WTC11 (cell line): ENCODE measurements around the gene TMEM92. TPM values are rescaled to one million over a fixed set of nuclear protein-coding genes. Genes with fewer than 3 reads are reported as not detected.

ENCODE experiments used
- ATAC-seq: fragments of 200-7000 bp; cut with Tn5 transposase; 2 replicates; pipeline ENCODE4 v1.10.0; 2021; ENCODE audit warnings: mild to moderate bottlenecking, moderate library complexity
- CTCF ChIA-PET: fragments of 300-600 bp; sonication (Branson Sonifier 250); formaldehyde crosslinking; loops from one replicate; lab custom pipeline; 2021; ENCODE audit warnings: antibody characterized with exemption; lab: Charles Lee
- POLR2A ChIA-PET: fragments of 350-600 bp; sonication (Branson Sonifier 250); formaldehyde crosslinking; loops from one replicate; lab custom pipeline; 2021; ENCODE audit warnings: antibody characterized with exemption; lab: Charles Lee
- DNase-seq: peaks from one replicate; pipeline ENCODE4 v3.0.0; 2021; ENCODE audit warnings: low spot score
- H3K27ac Mint-ChIP-seq: 2 replicates; pipeline ENCODE4 v1.8.0; 2021; ENCODE audit warnings: mixed read lengths
- H3K27me3 Mint-ChIP-seq: 2 replicates; pipeline ENCODE4 v1.8.0; 2021; ENCODE audit warnings: low read depth, mild to moderate bottlenecking, moderate library complexity, mixed read lengths
- H3K36me3 Mint-ChIP-seq: 2 replicates; pipeline ENCODE4 v1.8.0; 2021; ENCODE audit warnings: mixed read lengths
- H3K4me1 Mint-ChIP-seq: 2 replicates; pipeline ENCODE4 v1.8.0; 2022; ENCODE audit warnings: mixed read lengths
- H3K4me3 Mint-ChIP-seq: 2 replicates; pipeline ENCODE4 v1.8.0; 2021; ENCODE audit warnings: mild to moderate bottlenecking, moderate library complexity, mixed read lengths
- H3K9me3 Mint-ChIP-seq: 2 replicates; pipeline ENCODE4 v1.8.0; 2021; ENCODE audit warnings: mixed read lengths
- CBFB ChIP-seq: sonication (generic); formaldehyde crosslinking; IDR thresholded peaks from 2 replicates; pipeline ENCODE4 v1.8.1; 2022; ENCODE audit warnings: mild to moderate bottlenecking, low read depth, missing genetic modification reagents
- GTF2I ChIP-seq: fragments of 250-450 bp; sonication (Bioruptor Pico); conservative IDR thresholded peaks from 2 replicates; pipeline ENCODE4 v1.4.0; 2021; ENCODE audit warnings: mild to moderate bottlenecking
- HMGA2 ChIP-seq: fragments of 250-450 bp; sonication (Bioruptor Pico); IDR thresholded peaks from 2 replicates; pipeline ENCODE4 v1.4.0; 2021; ENCODE audit warnings: mild to moderate bottlenecking, moderate library complexity
- IRF2 ChIP-seq: sonication (generic); formaldehyde crosslinking; IDR thresholded peaks from 2 replicates; pipeline ENCODE4 v1.8.0; 2022; ENCODE audit warnings: low read depth, missing genetic modification reagents, borderline replicate concordance
- JUN ChIP-seq: sonication (generic); formaldehyde crosslinking; IDR thresholded peaks from 2 replicates; pipeline ENCODE4 v1.8.0; 2023; ENCODE audit warnings: mild to moderate bottlenecking, missing genetic modification reagents
- MYBL2 ChIP-seq: sonication (generic); formaldehyde crosslinking; IDR thresholded peaks from 2 replicates; pipeline ENCODE4 v1.8.1; 2023; ENCODE audit warnings: mild to moderate bottlenecking, moderate library complexity, missing genetic modification reagents
- NR2C2 ChIP-seq: sonication (generic); formaldehyde crosslinking; IDR thresholded peaks from 2 replicates; pipeline ENCODE4 v1.8.0; 2022; ENCODE audit warnings: mild to moderate bottlenecking, missing genetic modification reagents
- NR3C1 ChIP-seq: sonication (generic); formaldehyde crosslinking; conservative IDR thresholded peaks from 2 replicates; pipeline ENCODE4 v1.8.1; 2023; ENCODE audit warnings: low read depth, mild to moderate bottlenecking, missing genetic modification reagents
- SOX15 ChIP-seq: fragments of 250-450 bp; sonication (Bioruptor Pico); IDR thresholded peaks from 2 replicates; pipeline ENCODE4 v1.9.0; 2021; ENCODE audit warnings: mild to moderate bottlenecking
- SP1 ChIP-seq: sonication (generic); formaldehyde crosslinking; conservative IDR thresholded peaks from 2 replicates; pipeline ENCODE4 v1.8.1; 2022; ENCODE audit warnings: missing genetic modification reagents
- ZNF219 ChIP-seq: sonication (generic); formaldehyde crosslinking; IDR thresholded peaks from 2 replicates; pipeline ENCODE4 v1.8.0; 2023; ENCODE audit warnings: missing genetic modification reagents, mild to moderate bottlenecking, borderline replicate concordance
- total RNA-seq: library from RNA; stranded (reverse); gene quantifications from 3 replicates; pipeline ENCODE4 v1.2.3, GENCODE V29; 2021
- TF ChIP-seq, protein P1 (sequence below): fragments of 250-450 bp; sonication (Bioruptor Pico); IDR thresholded peaks from 2 replicates; pipeline ENCODE4 v1.8.0; 2021; ENCODE audit warnings: mild to moderate bottlenecking
- TF ChIP-seq, protein P2 (sequence below): fragments of 250-450 bp; sonication (Bioruptor Pico); conservative IDR thresholded peaks from 2 replicates; pipeline ENCODE4 v1.9.0; 2021; ENCODE audit warnings: mild to moderate bottlenecking
- TF ChIP-seq, protein P3 (sequence below): sonication (generic); formaldehyde crosslinking; IDR thresholded peaks from 2 replicates; pipeline ENCODE4 v1.8.1; 2023; ENCODE audit warnings: mild to moderate bottlenecking, missing genetic modification reagents, moderate library complexity
- TF ChIP-seq, protein P4 (sequence below): sonication (generic); formaldehyde crosslinking; IDR thresholded peaks from 2 replicates; pipeline ENCODE4 v1.8.1; 2022; ENCODE audit warnings: missing genetic modification reagents, borderline replicate concordance
- TF ChIP-seq, protein P5 (sequence below): sonication (generic); formaldehyde crosslinking; IDR thresholded peaks from 2 replicates; pipeline ENCODE4 v1.8.1; 2023; ENCODE audit warnings: mild to moderate bottlenecking, missing genetic modification reagents, moderate library complexity
- TF ChIP-seq, protein P6 (sequence below): sonication (generic); formaldehyde crosslinking; IDR thresholded peaks from 2 replicates; pipeline ENCODE4 v1.8.0; 2023; ENCODE audit warnings: mild to moderate bottlenecking, missing genetic modification reagents

Gene TMEM92
- total RNA-seq, 1 experiment from 2014 or later, result 9.8 TPM

DNA sequence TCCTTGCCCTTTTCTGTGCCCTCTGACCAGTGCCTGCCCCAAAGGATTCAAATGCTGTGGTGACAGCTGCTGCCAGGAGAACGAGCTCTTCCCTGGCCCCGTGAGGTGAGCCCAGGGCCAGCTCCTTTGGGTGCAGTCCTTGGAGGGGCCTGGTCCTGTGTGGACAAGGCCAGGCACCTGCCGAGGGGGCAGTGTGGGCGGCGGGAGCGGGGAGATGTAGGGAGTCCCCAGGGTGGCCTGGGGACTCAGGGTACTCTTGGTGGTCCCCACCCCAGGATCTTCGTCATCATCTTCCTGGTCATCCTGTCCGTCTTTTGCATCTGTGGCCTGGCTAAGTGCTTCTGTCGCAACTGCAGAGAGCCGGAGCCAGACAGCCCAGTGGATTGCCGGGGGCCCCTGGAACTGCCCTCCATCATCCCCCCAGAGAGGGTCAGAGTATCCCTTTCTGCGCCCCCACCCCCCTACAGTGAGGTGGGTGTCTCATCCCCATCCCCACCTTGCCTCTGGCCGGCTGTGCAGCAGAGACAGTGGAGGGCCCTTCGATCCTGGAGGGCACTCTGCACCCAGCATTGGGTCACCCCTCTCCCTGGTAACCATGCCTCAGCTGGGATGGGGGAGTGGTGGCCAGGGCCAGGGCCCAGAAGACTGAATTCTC is 4.4 kb downstream of the TMEM92 start:
- CTCF ChIA-PET, result interaction anchor here (2.1 to 11.9 kb wide), 2 partner anchors 72 to 109 kb away, joined by 6 to 514 read pairs; partner anchors contain the start of gene COL1A1
- DNase-seq, result no peak
- Mint-ChIP-seq H3K4me1 (peaks cover 51% of the 10 kb centered on the region), H3K27me3 (0 out of 2 replicates have a peak, but pooled peaks cover 6% of the 10 kb centered on the region), H3K9me3 (peaks cover 5% of the 10 kb centered on the region)
- TF ChIP-seq HMGA2 (CRISPR knock-in tag), result no peak
- TF ChIP-seq, protein P1, sequence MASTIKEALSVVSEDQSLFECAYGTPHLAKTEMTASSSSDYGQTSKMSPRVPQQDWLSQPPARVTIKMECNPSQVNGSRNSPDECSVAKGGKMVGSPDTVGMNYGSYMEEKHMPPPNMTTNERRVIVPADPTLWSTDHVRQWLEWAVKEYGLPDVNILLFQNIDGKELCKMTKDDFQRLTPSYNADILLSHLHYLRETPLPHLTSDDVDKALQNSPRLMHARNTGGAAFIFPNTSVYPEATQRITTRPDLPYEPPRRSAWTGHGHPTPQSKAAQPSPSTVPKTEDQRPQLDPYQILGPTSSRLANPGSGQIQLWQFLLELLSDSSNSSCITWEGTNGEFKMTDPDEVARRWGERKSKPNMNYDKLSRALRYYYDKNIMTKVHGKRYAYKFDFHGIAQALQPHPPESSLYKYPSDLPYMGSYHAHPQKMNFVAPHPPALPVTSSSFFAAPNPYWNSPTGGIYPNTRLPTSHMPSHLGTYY (CRISPR knock-in tag), result no peak
- no peak for TF ChIP-seq SP1 (CRISPR knock-in tag)
- no peak for TF ChIP-seq GTF2I
- TF ChIP-seq, protein P2, sequence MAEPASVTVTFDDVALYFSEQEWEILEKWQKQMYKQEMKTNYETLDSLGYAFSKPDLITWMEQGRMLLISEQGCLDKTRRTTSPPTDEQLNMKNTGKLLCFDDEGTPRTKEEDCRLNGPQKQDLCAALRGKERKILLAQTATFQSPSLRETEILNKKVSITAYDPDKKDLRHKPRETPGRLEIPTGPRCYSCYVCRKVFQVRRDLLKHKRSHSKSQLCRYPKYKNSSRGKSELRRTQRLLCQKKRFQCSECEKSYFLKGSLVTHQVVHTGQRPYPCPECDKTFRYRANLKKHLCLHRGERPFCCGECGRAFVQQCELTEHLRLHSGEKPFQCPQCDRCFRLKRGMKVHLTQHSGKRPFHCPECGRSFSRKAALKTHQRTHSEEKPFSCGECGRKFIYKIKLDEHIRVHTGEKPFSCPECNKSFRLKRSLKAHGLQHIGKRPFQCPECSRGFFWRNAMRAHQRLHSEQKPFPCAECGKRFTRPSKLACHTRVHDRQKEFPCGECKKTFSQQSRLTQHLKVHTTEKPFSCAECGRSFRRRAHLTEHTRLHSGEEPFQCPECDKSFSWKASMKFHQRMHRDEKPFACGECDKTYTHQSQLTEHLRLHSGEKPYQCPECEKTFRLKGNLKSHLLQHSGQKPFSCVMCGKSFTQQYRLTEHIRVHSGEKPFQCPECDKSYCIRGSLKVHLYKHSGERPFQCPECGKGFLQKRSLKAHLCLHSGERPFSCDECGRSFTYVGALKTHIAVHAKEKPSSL (CRISPR knock-in tag), result no peak
- TF ChIP-seq, protein P3, sequence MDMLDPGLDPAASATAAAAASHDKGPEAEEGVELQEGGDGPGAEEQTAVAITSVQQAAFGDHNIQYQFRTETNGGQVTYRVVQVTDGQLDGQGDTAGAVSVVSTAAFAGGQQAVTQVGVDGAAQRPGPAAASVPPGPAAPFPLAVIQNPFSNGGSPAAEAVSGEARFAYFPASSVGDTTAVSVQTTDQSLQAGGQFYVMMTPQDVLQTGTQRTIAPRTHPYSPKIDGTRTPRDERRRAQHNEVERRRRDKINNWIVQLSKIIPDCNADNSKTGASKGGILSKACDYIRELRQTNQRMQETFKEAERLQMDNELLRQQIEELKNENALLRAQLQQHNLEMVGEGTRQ (CRISPR knock-in tag), result no peak
- TF ChIP-seq CBFB (CRISPR knock-in tag), result no peak
- no peak for TF ChIP-seq NR3C1
- TF ChIP-seq ZNF219, result no peak
- TF ChIP-seq MYBL2, result no peak
- TF ChIP-seq, protein P4, sequence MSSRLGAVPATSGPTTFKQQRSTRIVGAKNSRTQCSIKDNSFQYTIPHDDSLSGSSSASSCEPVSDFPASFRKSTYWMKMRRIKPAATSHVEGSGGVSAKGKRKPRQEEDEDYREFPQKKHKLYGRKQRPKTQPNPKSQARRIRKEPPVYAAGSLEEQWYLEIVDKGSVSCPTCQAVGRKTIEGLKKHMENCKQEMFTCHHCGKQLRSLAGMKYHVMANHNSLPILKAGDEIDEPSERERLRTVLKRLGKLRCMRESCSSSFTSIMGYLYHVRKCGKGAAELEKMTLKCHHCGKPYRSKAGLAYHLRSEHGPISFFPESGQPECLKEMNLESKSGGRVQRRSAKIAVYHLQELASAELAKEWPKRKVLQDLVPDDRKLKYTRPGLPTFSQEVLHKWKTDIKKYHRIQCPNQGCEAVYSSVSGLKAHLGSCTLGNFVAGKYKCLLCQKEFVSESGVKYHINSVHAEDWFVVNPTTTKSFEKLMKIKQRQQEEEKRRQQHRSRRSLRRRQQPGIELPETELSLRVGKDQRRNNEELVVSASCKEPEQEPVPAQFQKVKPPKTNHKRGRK (CRISPR knock-in tag), result no peak
- TF ChIP-seq JUN (CRISPR knock-in tag), result no peak
- TF ChIP-seq IRF2 (CRISPR knock-in tag), result no peak
- TF ChIP-seq, protein P5, sequence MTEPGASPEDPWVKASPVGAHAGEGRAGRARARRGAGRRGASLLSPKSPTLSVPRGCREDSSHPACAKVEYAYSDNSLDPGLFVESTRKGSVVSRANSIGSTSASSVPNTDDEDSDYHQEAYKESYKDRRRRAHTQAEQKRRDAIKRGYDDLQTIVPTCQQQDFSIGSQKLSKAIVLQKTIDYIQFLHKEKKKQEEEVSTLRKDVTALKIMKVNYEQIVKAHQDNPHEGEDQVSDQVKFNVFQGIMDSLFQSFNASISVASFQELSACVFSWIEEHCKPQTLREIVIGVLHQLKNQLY (CRISPR knock-in tag), result no peak
- no peak for TF ChIP-seq NR2C2 (CRISPR knock-in tag)
- TF ChIP-seq, protein P6, sequence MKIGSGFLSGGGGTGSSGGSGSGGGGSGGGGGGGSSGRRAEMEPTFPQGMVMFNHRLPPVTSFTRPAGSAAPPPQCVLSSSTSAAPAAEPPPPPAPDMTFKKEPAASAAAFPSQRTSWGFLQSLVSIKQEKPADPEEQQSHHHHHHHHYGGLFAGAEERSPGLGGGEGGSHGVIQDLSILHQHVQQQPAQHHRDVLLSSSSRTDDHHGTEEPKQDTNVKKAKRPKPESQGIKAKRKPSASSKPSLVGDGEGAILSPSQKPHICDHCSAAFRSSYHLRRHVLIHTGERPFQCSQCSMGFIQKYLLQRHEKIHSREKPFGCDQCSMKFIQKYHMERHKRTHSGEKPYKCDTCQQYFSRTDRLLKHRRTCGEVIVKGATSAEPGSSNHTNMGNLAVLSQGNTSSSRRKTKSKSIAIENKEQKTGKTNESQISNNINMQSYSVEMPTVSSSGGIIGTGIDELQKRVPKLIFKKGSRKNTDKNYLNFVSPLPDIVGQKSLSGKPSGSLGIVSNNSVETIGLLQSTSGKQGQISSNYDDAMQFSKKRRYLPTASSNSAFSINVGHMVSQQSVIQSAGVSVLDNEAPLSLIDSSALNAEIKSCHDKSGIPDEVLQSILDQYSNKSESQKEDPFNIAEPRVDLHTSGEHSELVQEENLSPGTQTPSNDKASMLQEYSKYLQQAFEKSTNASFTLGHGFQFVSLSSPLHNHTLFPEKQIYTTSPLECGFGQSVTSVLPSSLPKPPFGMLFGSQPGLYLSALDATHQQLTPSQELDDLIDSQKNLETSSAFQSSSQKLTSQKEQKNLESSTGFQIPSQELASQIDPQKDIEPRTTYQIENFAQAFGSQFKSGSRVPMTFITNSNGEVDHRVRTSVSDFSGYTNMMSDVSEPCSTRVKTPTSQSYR (CRISPR knock-in tag), result no peak
- no peak for TF ChIP-seq SOX15 (CRISPR knock-in tag)
- TF ChIP-seq, all 79 proteins: peak for 0
- no peak for ATAC-seq
- Mint-ChIP-seq H3K27ac (no peak overlapping the region), H3K36me3 (peaks cover 7% of the 10 kb centered on the region), H3K4me3 (no peak overlapping the region)
- POLR2A ChIA-PET, result no interaction called here
